ENCODE measurements around the gene NFATC1. TPM values are rescaled to one million over a fixed set of nuclear protein-coding genes. Genes with fewer than 3 reads are reported as not detected.

NFATC1 gene
- total RNA-seq, 4 donors from 2014 or later, result 7.1 to 74.7 (median 28.4) TPM

DNA sequence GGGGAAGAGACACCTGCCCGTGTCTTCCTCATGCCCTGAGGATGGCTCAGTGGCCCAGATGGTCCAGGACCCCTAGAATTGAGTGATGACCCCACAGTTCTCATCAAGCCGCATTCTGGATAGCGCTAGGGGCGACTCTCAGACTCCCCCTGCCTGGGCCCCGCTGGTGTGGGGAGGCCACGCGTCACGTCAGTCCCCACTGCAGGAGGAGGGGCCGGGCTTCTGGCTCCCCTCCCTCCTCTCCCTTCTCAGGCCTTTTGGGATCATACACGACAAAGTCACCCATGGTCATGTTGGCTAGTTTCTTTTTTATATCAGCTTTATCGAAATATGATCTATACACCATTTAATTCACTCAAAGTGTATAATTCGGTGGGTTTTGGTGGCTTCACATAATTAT is 61.5 kb downstream of the NFATC1 start:
- Histone ChIP-seq H3K27ac (peak overlapping the region in 1 of 4 donors; percentile 79), H3K27me3 (no peaks in the 10 kb centered on the region), H3K4me3 (no peak overlapping the region), H3K36me3 (peaks cover 0 to 28% of the 10 kb centered on the region in 2 donors), H3K9me3 (no peaks in the 10 kb centered on the region), H3K4me1 (peaks cover 11 to 19% of the 10 kb centered on the region in 2 donors)
- in situ Hi-C loops (cut with MboI; ENCODE audit: low sequenced_read_pairs in 4 of 4), result no loop called here
- DNase-seq, result no peak
- intact Hi-C loops (cut with DNase I; ENCODE audit: low total_unique reads), result no loop called here
- ATAC-seq, result no peak
- TF ChIP-seq, protein P1, sequence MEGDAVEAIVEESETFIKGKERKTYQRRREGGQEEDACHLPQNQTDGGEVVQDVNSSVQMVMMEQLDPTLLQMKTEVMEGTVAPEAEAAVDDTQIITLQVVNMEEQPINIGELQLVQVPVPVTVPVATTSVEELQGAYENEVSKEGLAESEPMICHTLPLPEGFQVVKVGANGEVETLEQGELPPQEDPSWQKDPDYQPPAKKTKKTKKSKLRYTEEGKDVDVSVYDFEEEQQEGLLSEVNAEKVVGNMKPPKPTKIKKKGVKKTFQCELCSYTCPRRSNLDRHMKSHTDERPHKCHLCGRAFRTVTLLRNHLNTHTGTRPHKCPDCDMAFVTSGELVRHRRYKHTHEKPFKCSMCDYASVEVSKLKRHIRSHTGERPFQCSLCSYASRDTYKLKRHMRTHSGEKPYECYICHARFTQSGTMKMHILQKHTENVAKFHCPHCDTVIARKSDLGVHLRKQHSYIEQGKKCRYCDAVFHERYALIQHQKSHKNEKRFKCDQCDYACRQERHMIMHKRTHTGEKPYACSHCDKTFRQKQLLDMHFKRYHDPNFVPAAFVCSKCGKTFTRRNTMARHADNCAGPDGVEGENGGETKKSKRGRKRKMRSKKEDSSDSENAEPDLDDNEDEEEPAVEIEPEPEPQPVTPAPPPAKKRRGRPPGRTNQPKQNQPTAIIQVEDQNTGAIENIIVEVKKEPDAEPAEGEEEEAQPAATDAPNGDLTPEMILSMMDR (IDR thresholded peaks at IDR 0.05 in 4 of 5, conservative IDR thresholded peaks at IDR 0.05 in 1 of 5), result no peak
- TF ChIP-seq POLR2A (IDR thresholded peaks at IDR 0.05), result no peak

DNA sequence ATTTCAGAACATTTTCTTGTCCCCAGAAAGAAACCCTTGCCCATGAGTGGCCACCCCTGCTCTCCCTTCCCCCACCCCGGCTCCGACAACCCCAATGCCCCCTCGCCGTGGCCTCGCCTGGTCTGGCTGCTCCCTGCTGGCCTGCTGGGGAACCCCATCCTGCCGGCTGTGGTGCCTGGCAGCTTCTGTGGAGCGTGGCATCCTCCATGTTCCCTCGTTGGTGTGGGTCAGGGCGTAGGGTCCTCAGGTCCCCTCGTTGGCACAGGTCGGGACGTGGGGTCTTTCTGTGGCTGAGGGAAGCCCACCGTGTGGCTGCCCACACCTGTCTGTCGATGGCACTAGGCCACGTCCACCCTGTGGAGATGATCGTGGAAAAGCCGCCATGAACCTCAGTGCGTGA is 61.9 kb downstream of the NFATC1 start:
- ATAC-seq (no peak), DNase-seq (no peak)
- no peak overlapping the region for H3K4me3 ChIP-seq
- no peaks in the 10 kb centered on the region for H3K9me3 ChIP-seq
- intact Hi-C loops (cut with DNase I; ENCODE audit: low total_unique reads) (no loop called here), in situ Hi-C loops (cut with MboI; ENCODE audit: low sequenced_read_pairs in 4 of 4) (no loop called here)
- H3K4me1 ChIP-seq, result peaks cover 11 to 19% of the 10 kb centered on the region in 2 donors
- H3K27ac ChIP-seq, result peak overlapping the region in 3 of 4 donors; percentile 52 to 79 (median 78)
- H3K27me3 ChIP-seq, result no peaks in the 10 kb centered on the region
- no peak for TF ChIP-seq POLR2A (IDR thresholded peaks at IDR 0.05)
- TF ChIP-seq, protein P1 (IDR thresholded peaks at IDR 0.05 in 4 of 5, conservative IDR thresholded peaks at IDR 0.05 in 1 of 5), result no peak
- H3K36me3 ChIP-seq, result peaks cover 0 to 27% of the 10 kb centered on the region in 2 donors

DNA sequence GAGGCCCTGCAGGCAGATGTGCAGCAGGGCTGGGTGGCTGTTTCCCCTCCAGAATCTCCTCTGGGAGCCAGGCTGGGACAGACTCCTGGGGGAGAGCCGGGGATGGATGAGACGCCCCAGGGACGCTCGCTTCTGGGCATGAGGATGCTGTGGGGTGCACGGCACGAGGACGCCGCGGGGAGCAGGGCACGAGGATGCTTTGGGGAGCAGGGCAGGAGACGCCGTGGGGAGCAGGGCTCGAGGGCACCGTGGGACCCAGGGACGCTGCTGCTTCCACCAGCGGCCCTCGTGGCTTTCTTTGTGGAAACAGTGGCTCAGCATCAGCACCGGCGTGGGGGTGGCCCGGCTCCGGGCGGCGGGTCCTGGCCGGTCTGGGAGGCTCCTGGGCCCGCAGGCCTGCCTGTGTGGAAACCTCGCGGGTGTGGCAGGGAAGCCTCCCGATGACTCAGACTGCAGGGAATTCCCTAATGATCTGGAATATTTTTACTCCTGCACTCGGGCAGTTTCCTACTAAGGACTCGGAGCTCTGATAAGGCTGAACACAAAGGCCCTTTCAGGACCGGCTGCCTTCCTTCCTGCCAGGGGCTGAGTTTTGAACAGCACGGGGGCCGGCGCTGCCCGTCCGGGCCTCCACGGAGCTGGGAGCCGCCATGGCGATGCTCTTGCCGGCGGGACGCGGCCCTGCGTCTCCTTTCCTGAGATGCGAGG is 62.6 kb downstream of the NFATC1 start:
- Histone ChIP-seq H3K9me3 (no peaks in the 10 kb centered on the region), H3K27me3 (no peaks in the 10 kb centered on the region), H3K36me3 (peaks cover 0 to 33% of the 10 kb centered on the region in 2 donors), H3K27ac (peak overlapping the region; percentile 45 to 79 (median 78)), H3K4me3 (peak overlapping the region in 2 of 4 donors; percentile 11), H3K4me1 (peaks cover 11 to 19% of the 10 kb centered on the region in 2 donors)
- peak in 1 of 2 donors; percentile 56 for DNase-seq
- TF ChIP-seq, protein P1 (IDR thresholded peaks at IDR 0.05 in 4 of 5, conservative IDR thresholded peaks at IDR 0.05 in 1 of 5), result no peak
- TF ChIP-seq POLR2A (IDR thresholded peaks at IDR 0.05), result no peak
- ATAC-seq, result peak; percentile 74
- intact Hi-C loops (cut with DNase I; ENCODE audit: low total_unique reads), result no loop called here
- in situ Hi-C loops (cut with MboI; ENCODE audit: low sequenced_read_pairs in 4 of 4), result no loop called here

GRCh38 chr18:79458917-79459803 is 63.4 kb downstream of the NFATC1 start:
- DNase-seq (no peak), ATAC-seq (peak; percentile 42 to 53)
- no peaks in the 10 kb centered on the region for H3K27me3 ChIP-seq
- H3K27ac ChIP-seq, result peak overlapping the region; percentile 45 to 79 (median 78)
- intact Hi-C loops (cut with DNase I; ENCODE audit: low total_unique reads) (no loop called here), in situ Hi-C loops (cut with MboI; ENCODE audit: low sequenced_read_pairs in 4 of 4) (no loop called here)
- H3K4me3 ChIP-seq, result peak overlapping the region in 2 of 4 donors; percentile 11
- peaks cover 0 to 26% of the 10 kb centered on the region in 2 donors for H3K36me3 ChIP-seq
- TF ChIP-seq POLR2A (IDR thresholded peaks at IDR 0.05), result peak in 1 of 2 donors; percentile 32
- TF ChIP-seq, protein P1 (IDR thresholded peaks at IDR 0.05 in 4 of 5, conservative IDR thresholded peaks at IDR 0.05 in 1 of 5), result no peak
- no peaks in the 10 kb centered on the region for H3K9me3 ChIP-seq
- peaks cover 11 to 19% of the 10 kb centered on the region in 2 donors for H3K4me1 ChIP-seq
